ENCODE results near the gene ERBB4. TPM values are rescaled to one million over a fixed set of nuclear protein-coding genes. Genes with fewer than 3 reads are reported as not detected.

The ERBB4 gene
- total RNA-seq, 1 experiment from 2014 or later: 2.9 TPM

DNA sequence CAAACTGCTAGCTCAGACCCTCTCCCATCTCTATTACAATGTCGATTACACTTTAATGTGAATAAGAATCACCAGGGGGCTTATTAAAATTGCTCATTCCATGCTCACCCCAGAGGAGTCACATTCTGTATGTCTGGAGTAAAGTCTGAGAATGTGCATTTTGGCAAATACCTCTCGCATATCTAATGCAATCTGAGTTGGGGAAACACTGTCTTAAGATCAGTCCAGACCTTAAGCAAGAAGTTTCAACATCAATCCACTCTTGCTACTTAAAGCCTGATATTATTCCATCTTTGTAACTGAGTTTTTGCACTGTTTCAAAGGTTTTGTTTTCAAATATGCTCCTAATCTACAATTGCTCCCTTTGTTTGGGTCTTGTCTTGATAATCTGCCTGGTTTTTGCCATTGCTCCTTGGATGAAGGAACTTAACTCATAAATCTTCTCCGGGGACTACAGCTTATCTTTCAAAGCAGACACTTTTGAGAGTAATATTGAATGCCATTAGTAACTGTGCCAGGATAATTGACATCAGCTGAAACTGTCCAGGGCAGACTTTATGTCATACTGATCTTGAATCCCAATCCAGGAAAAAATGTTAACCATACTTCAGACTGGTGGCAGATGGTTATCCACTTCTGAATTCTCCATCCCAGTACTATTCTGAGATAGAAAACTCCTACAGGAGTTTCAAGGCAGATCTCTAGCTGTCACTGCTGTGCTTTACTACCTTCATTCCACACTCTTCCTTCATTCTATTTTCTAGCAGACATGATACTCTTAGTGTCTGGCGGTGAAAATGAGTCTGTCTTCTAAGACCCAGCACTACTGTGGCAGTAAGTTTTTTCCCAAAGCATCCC, 200.9 kb downstream of the ERBB4 start:
- H3K27ac Mint-ChIP-seq (ENCODE audit: unreplicated experiment): no peak overlapping the region
- CTCF ChIA-PET: interaction anchor here (0.6 kb wide), 1 partner anchor 1785 kb away, joined by 4 read pairs; no protein-coding TSS in a partner anchor
- no TSS peak for BruUV-seq (replicated peaks)

DNA sequence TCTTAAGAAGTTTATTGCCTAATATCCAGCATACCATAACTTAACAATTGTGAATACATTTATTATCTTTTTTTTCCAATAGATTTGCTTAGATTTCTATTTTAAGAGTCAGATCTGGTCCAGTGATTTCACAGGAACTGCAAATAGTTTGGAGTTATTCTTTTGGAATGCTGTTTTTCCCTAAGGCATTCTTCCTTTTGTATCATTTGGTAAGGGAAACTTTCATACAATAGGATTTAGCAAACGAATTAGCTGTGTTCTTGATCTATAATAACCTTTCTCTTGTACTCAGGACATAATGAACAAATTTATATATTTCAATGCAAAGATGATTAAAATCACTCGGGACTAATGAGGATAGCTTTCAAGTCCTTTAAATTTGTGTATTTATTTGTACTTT, 201.6 kb downstream of the ERBB4 start:
- H3K4me1 Mint-ChIP-seq (ENCODE audit: low read depth, unreplicated experiment): no peaks in the 10 kb centered on the region
- H3K27me3 Mint-ChIP-seq (ENCODE audit: unreplicated experiment): no peaks in the 10 kb centered on the region
- intact Hi-C loops (cut with micrococcal nuclease; ENCODE audit: unreplicated experiment): no loop called here
- TF ChIP-seq, protein P1, sequence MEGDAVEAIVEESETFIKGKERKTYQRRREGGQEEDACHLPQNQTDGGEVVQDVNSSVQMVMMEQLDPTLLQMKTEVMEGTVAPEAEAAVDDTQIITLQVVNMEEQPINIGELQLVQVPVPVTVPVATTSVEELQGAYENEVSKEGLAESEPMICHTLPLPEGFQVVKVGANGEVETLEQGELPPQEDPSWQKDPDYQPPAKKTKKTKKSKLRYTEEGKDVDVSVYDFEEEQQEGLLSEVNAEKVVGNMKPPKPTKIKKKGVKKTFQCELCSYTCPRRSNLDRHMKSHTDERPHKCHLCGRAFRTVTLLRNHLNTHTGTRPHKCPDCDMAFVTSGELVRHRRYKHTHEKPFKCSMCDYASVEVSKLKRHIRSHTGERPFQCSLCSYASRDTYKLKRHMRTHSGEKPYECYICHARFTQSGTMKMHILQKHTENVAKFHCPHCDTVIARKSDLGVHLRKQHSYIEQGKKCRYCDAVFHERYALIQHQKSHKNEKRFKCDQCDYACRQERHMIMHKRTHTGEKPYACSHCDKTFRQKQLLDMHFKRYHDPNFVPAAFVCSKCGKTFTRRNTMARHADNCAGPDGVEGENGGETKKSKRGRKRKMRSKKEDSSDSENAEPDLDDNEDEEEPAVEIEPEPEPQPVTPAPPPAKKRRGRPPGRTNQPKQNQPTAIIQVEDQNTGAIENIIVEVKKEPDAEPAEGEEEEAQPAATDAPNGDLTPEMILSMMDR (IDR thresholded peaks at IDR 0.05; ENCODE audit: unreplicated experiment): no peak
- CTCF ChIA-PET: no interaction called here
- H3K27ac Mint-ChIP-seq (ENCODE audit: unreplicated experiment): no peak overlapping the region
- no TSS peak for BruUV-seq (replicated peaks)
- H3K36me3 Mint-ChIP-seq (ENCODE audit: insufficient read depth, unreplicated experiment): no peaks in the 10 kb centered on the region
- peaks cover 2% of the 10 kb centered on the region for H3K9me3 Mint-ChIP-seq (ENCODE audit: low read depth, unreplicated experiment)
- no peak for DNase-seq
- H3K4me3 Mint-ChIP-seq (ENCODE audit: low read depth, unreplicated experiment): no peak overlapping the region

More for the DNA sequence above, 200.9 kb downstream of the ERBB4 start:
- intact Hi-C loops (cut with micrococcal nuclease; ENCODE audit: unreplicated experiment): no loop called here
- no peak for DNase-seq
- Mint-ChIP-seq H3K9me3 (ENCODE audit: low read depth, unreplicated experiment) (no peaks in the 10 kb centered on the region), H3K36me3 (ENCODE audit: insufficient read depth, unreplicated experiment) (no peaks in the 10 kb centered on the region), H3K4me1 (ENCODE audit: low read depth, unreplicated experiment) (no peaks in the 10 kb centered on the region), H3K4me3 (ENCODE audit: low read depth, unreplicated experiment) (no peak overlapping the region), H3K27me3 (ENCODE audit: unreplicated experiment) (no peaks in the 10 kb centered on the region)
- TF ChIP-seq, protein P1 (IDR thresholded peaks at IDR 0.05; ENCODE audit: unreplicated experiment): no peak

DNA sequence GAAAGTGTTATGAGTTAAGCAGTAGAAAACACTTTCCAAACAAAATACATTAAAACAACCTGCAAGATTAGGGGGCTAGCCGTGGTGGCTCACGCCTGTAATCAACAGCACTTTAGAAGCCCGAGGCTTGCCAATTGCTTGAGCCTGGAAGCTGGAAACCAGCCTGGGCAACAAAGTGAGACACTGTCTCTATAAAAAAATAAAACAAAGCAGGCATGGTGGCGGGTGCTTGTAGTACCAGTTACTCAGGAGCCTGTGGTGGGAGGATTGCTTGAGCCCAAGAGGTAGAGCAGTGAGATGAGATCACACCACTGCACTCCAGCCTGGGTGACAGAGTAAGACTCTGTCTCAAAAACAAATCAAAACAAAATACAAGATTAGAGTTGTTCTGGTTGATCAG, 208.3 kb downstream of the ERBB4 start:
- BruUV-seq (replicated peaks): no TSS peak
- intact Hi-C loops (cut with micrococcal nuclease; ENCODE audit: unreplicated experiment): no loop called here

DNA sequence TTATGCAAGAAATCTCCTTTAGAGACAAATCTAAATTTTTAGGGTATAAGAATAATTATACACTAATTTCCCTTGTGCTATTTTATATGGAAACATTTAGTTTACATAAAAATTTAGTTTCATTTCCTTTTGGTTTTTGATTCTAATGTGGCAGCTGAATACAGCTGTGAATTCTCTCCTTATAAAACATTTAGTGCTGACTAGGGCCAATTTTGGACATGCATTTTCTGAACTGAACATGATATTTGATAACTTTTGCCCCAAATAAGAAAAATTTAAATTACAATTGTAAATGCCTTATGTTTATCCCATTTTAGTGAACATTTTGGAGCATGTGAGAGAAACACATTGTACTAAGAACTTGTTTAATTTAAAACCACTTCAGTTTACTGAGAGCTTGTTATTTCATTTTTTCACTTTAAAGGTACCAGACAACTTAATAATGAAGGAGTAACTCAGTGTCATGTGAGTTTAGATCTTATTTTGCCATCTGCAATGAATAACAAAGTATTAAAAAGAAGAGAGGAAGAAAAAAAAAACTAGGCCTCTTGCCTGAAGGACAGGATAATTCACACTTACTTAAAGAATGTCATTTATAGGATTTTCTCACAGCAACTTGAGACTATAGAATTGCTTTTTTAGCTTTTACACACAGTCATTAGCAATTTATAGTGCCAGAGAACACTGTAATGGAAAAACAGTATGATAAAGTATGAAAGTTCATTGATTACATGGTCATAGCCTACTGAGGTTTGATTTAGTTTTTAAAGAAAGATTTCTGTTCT, 209.7 kb downstream of the ERBB4 start:
- H3K27ac Mint-ChIP-seq (ENCODE audit: unreplicated experiment): no peak overlapping the region
- DNase-seq: no peak
- TF ChIP-seq, protein P1 (IDR thresholded peaks at IDR 0.05; ENCODE audit: unreplicated experiment): no peak
- peaks cover 9% of the 10 kb centered on the region for H3K4me1 Mint-ChIP-seq (ENCODE audit: low read depth, unreplicated experiment)
- CTCF ChIA-PET: no interaction called here
- no peaks in the 10 kb centered on the region for H3K27me3 Mint-ChIP-seq (ENCODE audit: unreplicated experiment)
- intact Hi-C loops (cut with micrococcal nuclease; ENCODE audit: unreplicated experiment): no loop called here
- H3K9me3 Mint-ChIP-seq (ENCODE audit: low read depth, unreplicated experiment): peaks cover 3% of the 10 kb centered on the region
- BruUV-seq (replicated peaks): no TSS peak
- no peaks in the 10 kb centered on the region for H3K36me3 Mint-ChIP-seq (ENCODE audit: insufficient read depth, unreplicated experiment)
- no peak overlapping the region for H3K4me3 Mint-ChIP-seq (ENCODE audit: low read depth, unreplicated experiment)

More for the DNA sequence above, 208.3 kb downstream of the ERBB4 start:
- TF ChIP-seq, protein P1 (IDR thresholded peaks at IDR 0.05; ENCODE audit: unreplicated experiment): no peak
- no peaks in the 10 kb centered on the region for H3K36me3 Mint-ChIP-seq (ENCODE audit: insufficient read depth, unreplicated experiment)
- peaks cover 3% of the 10 kb centered on the region for H3K9me3 Mint-ChIP-seq (ENCODE audit: low read depth, unreplicated experiment)
- no peak overlapping the region for H3K4me3 Mint-ChIP-seq (ENCODE audit: low read depth, unreplicated experiment)
- H3K27ac Mint-ChIP-seq (ENCODE audit: unreplicated experiment): no peak overlapping the region
- no peaks in the 10 kb centered on the region for H3K27me3 Mint-ChIP-seq (ENCODE audit: unreplicated experiment)
- CTCF ChIA-PET: no interaction called here
- no peak for DNase-seq
- H3K4me1 Mint-ChIP-seq (ENCODE audit: low read depth, unreplicated experiment): peaks cover 9% of the 10 kb centered on the region

All from Calu3 (cell line).